ENCODE results near the gene TXNDC11. TPM values are rescaled to one million over a fixed set of nuclear protein-coding genes. Genes with fewer than 3 reads are reported as not detected.
"Not testable (repeated sequence)": the region's sequence is repeated elsewhere in the genome, so short reads cannot be mapped to it uniquely, and the experiment has no call there.

TXNDC11 gene, protein sequence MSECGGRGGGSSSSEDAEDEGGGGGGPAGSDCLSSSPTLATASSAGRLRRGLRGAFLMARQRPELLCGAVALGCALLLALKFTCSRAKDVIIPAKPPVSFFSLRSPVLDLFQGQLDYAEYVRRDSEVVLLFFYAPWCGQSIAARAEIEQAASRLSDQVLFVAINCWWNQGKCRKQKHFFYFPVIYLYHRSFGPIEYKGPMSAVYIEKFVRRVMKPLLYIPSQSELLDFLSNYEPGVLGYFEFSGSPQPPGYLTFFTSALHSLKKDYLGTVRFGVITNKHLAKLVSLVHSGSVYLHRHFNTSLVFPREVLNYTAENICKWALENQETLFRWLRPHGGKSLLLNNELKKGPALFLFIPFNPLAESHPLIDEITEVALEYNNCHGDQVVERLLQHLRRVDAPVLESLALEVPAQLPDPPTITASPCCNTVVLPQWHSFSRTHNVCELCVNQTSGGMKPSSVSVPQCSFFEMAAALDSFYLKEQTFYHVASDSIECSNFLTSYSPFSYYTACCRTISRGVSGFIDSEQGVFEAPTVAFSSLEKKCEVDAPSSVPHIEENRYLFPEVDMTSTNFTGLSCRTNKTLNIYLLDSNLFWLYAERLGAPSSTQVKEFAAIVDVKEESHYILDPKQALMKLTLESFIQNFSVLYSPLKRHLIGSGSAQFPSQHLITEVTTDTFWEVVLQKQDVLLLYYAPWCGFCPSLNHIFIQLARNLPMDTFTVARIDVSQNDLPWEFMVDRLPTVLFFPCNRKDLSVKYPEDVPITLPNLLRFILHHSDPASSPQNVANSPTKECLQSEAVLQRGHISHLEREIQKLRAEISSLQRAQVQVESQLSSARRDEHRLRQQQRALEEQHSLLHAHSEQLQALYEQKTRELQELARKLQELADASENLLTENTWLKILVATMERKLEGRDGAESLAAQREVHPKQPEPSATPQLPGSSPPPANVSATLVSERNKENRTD
- 10 to 100 TPM; 29.7 to 47.3 (median 35.5) TPM for polyA plus RNA-seq

DNA sequence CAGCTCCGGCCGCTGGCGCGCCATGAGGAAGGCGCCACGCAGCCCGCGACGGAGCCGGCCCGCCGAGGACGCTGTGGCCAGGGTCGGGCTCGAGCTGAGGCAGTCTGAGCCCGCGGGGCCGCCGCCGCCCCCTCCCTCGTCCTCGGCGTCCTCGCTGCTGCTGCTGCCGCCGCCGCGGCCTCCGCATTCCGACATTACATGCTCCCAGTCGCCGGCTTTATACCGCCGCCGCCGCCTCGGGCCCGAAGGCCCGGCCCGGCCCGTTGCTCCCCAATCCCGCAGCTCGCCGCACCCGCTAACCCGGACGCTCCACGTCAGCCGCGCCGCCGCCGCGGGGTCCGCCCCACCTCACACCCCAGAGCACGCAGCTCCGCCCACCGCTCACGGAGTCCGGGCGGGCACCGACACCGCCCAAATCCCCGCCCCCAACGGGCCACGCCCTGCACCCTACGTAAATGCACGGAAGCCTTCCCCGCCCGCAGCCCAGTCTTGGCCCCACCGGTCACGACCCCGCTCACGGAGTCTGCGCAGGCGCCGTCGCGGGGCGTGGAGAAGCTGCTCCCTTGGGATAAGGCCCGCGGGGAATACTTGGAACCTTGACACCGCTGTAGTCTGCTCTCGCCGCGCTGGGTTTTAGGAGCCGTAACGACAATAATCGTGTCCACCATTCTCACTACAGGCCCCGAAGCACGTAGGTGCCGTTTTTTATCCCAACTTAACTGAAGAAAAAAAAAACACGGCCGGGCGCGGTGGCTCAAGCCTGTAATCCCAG is at the start of gene TXNDC11:
TSS of gene TXNDC11 (minus strand) at position 322 of the 772 bp plus-strand sequence. CDS start at position 195, 127 bp downstream.
- WGBS, 3 donors: 0 to 1% (median 0%) methylated on average over 75 to 95 of the region's 96 CpGs
- peak within 1 kb of the TSS; percentile 89 for H3K27ac ChIP-seq (ENCODE audit: low read depth, low read length)

DNA sequence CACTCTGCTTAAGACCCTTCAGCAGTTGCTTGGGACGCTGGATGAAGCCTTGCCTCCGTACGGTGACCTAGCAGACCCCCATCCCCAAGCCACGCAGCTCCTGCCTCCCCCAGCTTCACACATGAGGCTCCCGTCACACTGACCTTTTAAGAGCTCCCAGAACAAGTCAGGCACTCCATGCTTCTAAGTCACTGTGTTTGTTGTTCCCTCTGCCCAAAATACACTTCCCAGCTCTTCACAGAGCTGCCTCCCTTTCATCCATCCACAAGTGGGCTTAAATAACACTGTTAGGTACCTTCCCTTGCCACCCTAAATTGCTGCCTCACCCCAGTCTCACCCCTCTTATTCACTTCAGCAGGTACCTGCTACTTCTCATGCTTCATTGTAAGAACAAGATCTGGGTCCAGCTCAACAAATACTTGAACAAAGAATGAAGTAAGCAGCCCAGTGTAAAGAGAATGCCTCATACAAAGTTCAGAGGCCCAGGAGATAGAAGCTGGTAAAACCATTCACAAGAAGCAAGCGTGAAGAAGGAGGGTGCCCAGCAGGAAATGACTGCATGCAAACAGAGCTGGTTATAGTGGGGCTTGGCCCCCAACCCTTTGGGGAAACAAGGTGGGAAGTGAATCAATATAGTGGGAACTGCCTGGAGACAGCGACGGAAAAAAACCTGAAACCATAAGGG is 48.6 kb upstream of the TXNDC11 start:
- 77 to 81% (median 79%) methylated on average over 8 of the region's 8 CpGs for WGBS, 3 donors
- no peak overlapping the region for H3K27ac ChIP-seq (ENCODE audit: low read depth, low read length)

DNA sequence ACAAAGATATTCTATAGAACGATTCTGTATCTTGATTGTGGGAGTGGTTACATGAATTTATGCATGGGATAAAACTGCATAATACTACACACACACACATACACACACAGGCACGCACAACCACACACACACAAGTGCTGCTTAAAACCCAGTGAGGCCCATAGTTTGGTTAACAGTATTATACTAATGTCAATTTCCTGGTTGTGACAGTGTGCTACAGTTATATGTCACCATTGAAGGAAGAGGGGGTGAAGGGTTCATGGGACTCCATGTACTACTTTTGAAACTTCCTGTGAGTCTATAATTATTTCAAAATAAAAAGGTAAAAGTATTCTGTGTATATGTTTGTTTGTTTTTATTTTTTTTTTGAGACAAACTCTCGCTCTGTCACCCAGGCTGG is 46.3 kb upstream of the TXNDC11 start:
- H3K27ac ChIP-seq (ENCODE audit: low read depth, low read length): no peak overlapping the region
- 66 to 89% (median 66%) methylated on average over 3 of the region's 3 CpGs for WGBS, 3 donors

DNA sequence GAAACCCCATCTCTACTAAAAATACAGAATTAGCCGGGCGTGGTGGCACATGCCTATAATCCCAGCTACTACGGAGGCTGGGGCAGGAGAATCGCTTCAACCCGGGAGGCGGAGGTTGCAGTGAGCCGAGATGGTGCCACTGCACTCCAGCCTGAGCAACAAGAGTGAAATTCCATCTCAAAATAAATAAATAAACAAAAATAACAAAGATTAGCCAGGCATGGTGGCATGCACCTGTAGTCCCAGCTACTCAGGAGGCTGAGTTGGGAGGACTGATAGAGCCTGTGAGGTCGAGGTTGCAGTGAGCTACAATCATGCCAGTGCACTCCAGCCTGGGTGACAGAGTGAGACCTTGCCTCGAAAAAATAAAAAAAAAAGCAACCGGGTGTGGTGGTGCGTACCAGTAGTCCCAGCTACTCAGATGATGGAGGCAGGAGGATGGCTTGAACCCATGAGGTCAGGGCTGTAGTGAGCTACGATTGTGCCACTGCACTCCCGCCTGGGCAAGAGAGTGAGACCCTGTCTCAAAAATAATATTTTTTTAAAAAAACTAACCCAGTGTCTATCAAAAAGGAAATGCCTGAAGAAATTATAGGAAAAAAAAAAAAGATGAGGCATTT is 42.4 kb upstream of the TXNDC11 start:
- H3K27ac ChIP-seq (ENCODE audit: low read depth, low read length): not testable (repeated sequence)
- WGBS, 3 donors: 93 to 94% (median 94%) methylated on average over 13 of the region's 13 CpGs

DNA sequence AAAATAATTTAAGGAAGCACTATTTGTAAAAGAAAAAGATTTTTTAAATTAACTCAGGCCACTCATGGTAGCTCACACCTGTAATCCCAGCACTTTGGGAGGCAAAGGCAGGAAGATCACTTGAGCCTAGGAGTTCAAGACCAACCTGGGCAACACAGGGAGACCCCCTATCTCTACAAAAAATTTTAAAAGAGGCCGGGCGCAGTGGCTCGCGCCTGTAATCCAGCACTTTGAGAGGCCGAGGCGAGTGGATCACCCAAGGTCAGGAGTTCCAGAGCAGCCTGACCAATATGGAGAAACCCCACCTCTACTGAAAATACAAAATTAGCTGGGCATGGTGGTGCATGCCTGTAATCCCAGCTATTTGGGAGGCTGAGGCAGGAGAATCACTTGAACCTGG is 41.7 kb upstream of the TXNDC11 start:
- not testable (repeated sequence) for H3K27ac ChIP-seq (ENCODE audit: low read depth, low read length)
- WGBS, 3 donors: 96 to 99% (median 97%) methylated on average over 6 of the region's 6 CpGs

DNA sequence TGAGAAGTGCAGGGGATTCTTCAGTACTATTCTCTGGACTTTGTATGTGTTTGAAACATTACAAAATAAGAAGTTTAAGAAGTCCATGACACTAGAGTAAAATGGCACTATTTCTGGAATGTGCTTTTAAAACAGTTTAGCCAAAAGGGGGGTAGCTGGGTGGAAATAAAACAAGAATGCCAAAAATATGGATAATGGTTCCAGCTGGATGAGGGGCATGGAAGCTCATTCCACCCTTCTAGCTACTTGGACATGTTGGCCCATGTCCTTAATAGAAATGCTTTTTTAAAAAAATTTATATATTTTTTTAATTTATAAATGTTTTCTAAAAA is 41.3 kb upstream of the TXNDC11 start:
- peak overlapping the region; percentile 25 for H3K27ac ChIP-seq (ENCODE audit: low read depth, low read length)

DNA sequence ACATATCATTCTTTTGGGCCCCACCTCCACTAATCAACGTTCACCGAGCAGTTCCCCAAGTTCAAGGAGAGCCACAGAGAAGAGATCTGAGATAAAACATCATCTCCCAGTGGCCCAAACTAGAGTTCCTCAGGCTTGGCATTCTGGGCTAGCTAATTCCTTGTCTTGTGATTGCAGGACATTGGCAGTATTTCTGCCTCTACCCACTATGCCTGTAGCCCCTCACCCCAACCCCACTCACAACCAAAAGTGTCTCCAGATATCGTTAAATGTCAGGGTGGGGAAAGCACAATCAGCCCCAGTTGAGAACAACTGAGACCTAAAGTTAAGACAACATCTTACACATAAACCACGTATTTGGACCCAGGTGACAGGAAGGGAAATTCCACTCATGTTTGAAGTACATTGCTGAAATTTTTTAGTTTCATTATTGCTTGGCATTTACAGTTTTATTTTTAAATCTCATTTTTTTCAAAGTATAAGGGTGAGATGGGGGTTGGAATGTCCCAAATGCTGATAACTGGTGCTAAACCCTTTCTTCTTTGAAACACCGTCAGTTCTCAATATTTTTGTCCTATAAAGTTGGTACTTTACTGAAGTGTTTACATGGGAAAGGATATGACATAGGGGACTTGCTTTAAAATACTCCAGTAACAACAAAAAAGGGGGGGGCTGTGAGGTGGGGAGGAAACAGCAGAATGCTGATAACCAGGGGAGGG is 40.8 kb upstream of the TXNDC11 start:
- 7 to 14% (median 8%) methylated on average over 5 of the region's 5 CpGs for WGBS, 3 donors
- peak overlapping the region; percentile 42 for H3K27ac ChIP-seq (ENCODE audit: low read depth, low read length)

DNA sequence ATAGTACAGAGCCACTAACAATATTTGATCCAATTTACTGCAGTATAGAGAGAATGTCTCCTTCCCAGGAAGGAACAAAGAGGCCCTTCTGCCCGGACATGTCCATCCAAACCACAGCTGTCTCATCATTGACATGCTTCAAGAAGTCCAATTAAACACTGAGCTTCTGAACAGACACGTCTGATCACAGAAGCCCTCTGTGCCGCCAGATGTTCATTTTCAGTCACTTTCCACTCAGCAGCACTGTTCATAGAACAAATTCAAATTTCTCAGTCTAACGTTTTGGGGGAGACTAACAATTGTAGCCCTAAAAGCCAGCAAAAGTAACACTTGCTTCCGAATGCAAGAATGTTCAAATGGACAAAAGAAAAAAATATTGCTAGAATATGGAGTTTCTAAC is 39.1 kb upstream of the TXNDC11 start:
- H3K27ac ChIP-seq (ENCODE audit: low read depth, low read length): no peak overlapping the region
- 58 to 66% (median 64%) methylated on average over 5 of the region's 5 CpGs for WGBS, 3 donors

DNA sequence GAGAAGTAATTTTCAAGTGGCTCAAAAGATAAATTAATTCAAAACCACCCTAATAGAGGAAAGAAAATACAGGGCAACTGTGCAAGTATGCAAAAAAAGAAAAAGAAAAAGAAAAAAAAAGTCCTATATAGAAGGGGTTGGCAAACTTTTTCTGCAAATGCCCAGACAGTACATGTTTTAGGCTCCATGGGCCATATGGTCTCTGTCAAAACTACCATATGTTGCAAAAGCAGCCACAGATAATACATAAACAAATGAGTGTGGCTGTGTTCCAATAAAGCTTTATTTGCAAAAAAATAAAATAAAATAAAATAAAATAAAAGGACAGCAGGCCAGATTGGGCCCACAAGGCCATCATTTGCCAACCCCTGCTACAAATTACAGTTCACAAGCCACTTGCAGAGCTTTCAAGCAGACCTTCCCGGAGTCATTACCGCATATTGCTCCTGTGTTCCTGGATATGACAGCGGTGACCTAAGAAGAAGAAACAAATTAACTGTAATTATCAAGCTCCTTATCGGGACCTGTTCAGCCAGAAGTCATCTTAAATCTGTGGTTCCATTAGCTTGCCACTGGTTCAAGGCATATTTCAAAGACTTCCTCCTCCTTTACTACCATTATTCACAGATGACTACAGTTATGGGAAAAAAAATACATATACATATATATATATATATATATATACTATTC is 38.5 kb upstream of the TXNDC11 start:
- WGBS, 3 donors: 81 to 94% (median 91%) methylated on average over 4 of the region's 4 CpGs
- no peak overlapping the region for H3K27ac ChIP-seq (ENCODE audit: low read depth, low read length)

DNA sequence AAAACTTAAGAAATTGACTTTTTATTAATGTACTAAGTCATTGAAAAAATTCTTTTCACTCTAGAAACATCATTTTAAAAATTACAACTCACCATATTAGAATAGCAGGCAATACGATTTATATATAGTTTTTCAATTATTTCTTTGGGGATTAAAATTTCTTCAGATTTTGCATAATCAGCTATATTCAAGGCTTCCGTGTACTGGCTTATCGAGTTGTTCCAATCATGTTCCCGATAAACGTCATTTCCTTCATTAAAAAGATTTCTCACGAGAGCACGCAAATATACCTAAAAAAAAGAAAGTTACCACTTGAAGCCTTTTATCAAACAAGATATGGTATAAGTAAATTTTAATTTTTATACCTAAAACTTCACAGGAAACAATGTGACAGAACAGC is 36.4 kb upstream of the TXNDC11 start:
- 96% methylated on average over 7 of the region's 7 CpGs for WGBS, 3 donors
- no peak overlapping the region for H3K27ac ChIP-seq (ENCODE audit: low read depth, low read length)

DNA sequence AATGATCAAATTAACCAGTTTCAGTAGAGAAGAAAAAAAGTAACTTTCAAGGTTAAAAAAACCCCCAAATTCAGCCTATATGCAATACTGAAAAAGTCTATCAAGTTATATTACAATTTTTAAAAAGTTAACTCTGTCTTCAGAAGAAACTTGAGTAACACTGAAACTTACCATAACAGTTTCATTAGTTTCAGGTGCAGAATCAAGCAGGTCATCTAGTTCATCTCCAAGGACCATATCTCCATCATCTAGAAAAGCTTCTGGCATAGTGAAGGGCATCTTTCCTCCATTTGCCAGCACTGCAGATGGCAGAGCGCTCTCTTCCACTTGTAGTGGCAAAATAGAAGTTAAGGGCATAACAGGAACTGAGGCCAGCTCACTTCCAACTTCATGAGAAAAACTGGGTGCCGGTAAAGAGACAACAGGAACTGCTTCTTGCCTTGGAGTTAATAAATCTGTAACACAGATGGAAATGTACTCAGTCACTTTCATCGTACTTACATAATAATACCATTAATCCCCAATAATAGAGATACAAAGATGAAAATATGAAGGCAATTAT is 31.5 kb upstream of the TXNDC11 start:
- 76 to 92% (median 90%) methylated on average over 3 of the region's 3 CpGs for WGBS, 3 donors
- no peak overlapping the region for H3K27ac ChIP-seq (ENCODE audit: low read depth, low read length)

DNA sequence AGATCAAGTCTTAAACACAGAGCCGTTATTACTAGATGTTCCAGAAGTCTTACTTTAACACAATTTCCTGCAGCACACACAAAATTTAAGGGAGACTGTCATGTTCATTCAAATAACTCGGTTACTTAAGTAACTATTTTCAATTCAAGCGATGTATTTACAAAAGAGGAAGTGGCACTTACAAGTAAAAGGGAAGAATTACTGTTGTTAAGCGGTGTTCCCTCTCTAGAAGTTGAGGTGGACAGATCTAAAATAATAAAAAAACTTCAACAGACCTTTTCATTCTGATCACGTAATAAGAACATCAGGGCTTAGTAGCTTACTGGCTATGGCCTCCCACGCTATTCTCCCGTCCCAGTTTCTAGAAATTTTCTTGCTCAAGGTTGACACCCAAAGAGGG is 26.2 kb upstream of the TXNDC11 start:
- no peak overlapping the region for H3K27ac ChIP-seq (ENCODE audit: low read depth, low read length)
- 56 to 85% (median 64%) methylated on average over 7 of the region's 7 CpGs for WGBS, 3 donors

DNA sequence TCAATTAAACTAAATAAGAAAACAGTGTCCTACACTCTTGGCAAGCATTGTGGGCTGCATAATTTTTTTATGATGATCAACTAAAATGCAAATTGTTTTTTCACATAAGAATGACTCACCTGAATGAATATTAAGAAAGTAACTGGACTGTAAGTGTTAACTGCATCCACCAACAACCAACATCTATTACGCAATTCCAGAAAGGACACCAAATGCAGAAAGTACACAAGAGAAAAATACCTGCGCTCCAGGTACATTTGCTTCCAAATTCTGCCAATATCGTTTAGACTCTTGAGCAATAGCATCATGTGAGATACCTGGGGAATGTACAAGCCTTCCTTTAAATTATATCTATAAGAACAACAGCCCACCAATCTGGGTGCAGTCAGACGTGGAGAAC is 19.8 kb upstream of the TXNDC11 start:
- H3K27ac ChIP-seq (ENCODE audit: low read depth, low read length): no peak overlapping the region
- WGBS, 3 donors: 58 to 91% (median 88%) methylated on average over 4 of the region's 4 CpGs

DNA sequence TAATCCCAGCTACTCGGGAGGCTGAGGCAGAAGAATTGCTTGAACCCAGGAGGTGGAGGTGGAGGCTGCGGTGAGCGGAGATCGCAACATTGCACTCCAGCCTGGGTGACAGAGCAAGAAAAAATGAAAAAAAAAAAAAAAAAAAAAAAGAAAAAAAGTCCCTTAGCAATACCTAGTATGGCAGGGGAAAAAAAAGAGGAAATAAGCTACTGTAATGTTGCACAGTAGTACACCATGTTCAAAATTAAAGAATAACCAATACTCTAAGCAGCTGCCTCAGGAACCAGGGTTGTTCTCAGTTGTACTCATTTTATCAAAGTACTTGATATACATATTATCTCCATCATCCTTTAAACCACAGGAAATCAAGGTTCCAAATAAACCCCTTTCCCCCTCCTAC is 17.3 kb upstream of the TXNDC11 start:
- WGBS, 3 donors: 83 to 94% (median 88%) methylated on average over 4 of the region's 4 CpGs
- H3K27ac ChIP-seq (ENCODE audit: low read depth, low read length): no peak overlapping the region

DNA sequence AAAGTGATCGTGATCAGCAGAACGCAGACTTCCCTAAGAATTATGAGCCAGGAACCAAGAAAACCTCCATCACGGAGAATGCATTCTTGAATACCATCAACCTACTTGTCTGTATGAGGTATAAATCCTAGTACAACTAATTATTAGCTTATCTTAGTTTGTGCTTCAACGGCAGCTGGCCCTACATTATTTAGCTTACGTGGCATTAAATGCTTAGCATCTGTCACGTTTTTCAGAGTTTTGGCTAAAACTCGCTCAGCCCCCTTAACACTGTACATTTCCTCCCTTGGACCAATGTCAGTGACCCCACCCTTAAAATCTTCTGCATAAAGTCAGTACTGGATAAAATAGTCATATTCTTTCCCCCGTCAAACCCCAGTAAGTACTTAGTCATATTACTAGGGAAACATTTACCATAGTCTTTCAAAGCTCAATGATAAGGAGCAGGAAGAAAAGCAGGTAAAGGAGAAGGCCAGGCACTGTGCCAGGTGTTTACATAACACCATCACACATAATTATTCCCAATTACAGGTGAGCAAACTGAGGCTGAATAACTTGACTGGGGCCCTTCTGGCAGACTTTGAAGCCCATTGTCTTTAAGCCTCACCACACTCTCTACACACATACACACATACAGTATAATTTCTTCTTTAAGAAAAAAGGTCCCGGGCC is 16.6 kb upstream of the TXNDC11 start:
- H3K27ac ChIP-seq (ENCODE audit: low read depth, low read length): no peak overlapping the region
- 46 to 88% (median 82%) methylated on average over 9 of the region's 9 CpGs for WGBS, 3 donors
